Natural killer cell (primary cell): ENCODE results near the gene ABCC8. TPM values are rescaled to one million over a fixed set of nuclear protein-coding genes. Genes with fewer than 3 reads are reported as not detected.

ENCODE experiments used
- ATAC-seq, 3 donors: fragments of 150-1000 bp in 2 of 3; fragments of 200-7000 bp in 1 of 3; cut with Tn5 transposase; 1 replicate in 1 of 3; 2 replicates in 2 of 3; pipeline ENCODE4 v1.10.0; 2021; ENCODE audit warnings: mild to moderate bottlenecking in 2 of 3, moderate library complexity in 2 of 3
- DNase-seq, 2 donors: peaks; one replicate each; pipeline versions ENCODE4 v3.0.0 to v3.0.0-alpha.2; 2013 to 2021; ENCODE audit warnings: mixed read lengths in 1 of 2
- H3K27ac ChIP-seq: one replicate; pipeline ENCODE4 v1.5.1; 2013; ENCODE audit warnings: mild to moderate bottlenecking, low read length
- H3K27me3 ChIP-seq: one replicate; pipeline ENCODE4 v1.6.1; 2013; ENCODE audit warnings: low read length; ENCODE audit not compliant: control insufficient read depth, insufficient read depth
- H3K36me3 ChIP-seq: one replicate; pipeline ENCODE4 v1.6.1; 2013; ENCODE audit warnings: low read length; ENCODE audit not compliant: control insufficient read depth, insufficient read depth
- H3K4me1 ChIP-seq: one replicate; pipeline ENCODE4 v1.6.1; 2013; ENCODE audit warnings: low read length; ENCODE audit not compliant: control insufficient read depth, insufficient read depth
- H3K4me3 ChIP-seq: one replicate; pipeline ENCODE4 v1.5.1; 2013; ENCODE audit warnings: low read length
- H3K9me3 ChIP-seq: one replicate; pipeline ENCODE4 v1.6.1; 2013; ENCODE audit warnings: low read length; ENCODE audit not compliant: control insufficient read depth, insufficient read depth
- H3K27ac Mint-ChIP-seq, 2 donors: one replicate each; pipeline ENCODE4 v1.8.0; 2022; ENCODE audit warnings: mild to moderate bottlenecking in 2 of 2, mixed read lengths in 2 of 2, moderate library complexity in 1 of 2
- H3K27me3 Mint-ChIP-seq, 2 donors: one replicate each; pipeline ENCODE4 v1.8.0; 2022; ENCODE audit warnings: low read depth in 2 of 2, mixed read lengths in 2 of 2
- H3K36me3 Mint-ChIP-seq: one replicate; pipeline ENCODE4 v1.8.0; 2022; ENCODE audit warnings: mixed read lengths
- H3K4me1 Mint-ChIP-seq, 2 donors: one replicate each; pipeline ENCODE4 v1.8.0; 2022; ENCODE audit warnings: mixed read lengths in 2 of 2
- H3K4me3 Mint-ChIP-seq: one replicate; pipeline ENCODE4 v1.8.0; 2022; ENCODE audit warnings: mild to moderate bottlenecking, moderate library complexity, mixed read lengths
- H3K9me3 Mint-ChIP-seq, 2 donors: one replicate each; pipeline ENCODE4 v1.8.0; 2022; ENCODE audit warnings: mixed read lengths in 2 of 2
- WGBS: methylation state at CpG from one replicate; pipeline ENCODE4 v1.1.7; 2013; ENCODE audit warnings: missing lambda C conversion rate; ENCODE audit not compliant: insufficient coverage; 5-methylcytosine and 5-hydroxymethylcytosine counted together
- intact Hi-C: fragments of 100-400 bp; cut with micrococcal nuclease; formaldehyde crosslinking; loops from one replicate; pipeline ENCODE4 v1.14.2; 2022
- total RNA-seq, 4 donors: library from RNA; stranded (reverse); fragments of 120-200 nt in 1 of 4; gene quantifications; one replicate each; pipeline versions ENCODE4 v1.2.3 to v1.2.4, GENCODE V29; 2013 to 2022
- TF ChIP-seq, protein P1 (sequence below): fragments of 200-600 bp; IDR thresholded peaks from one replicate; pipeline ENCODE4 v1.8.0; 2022; ENCODE audit warnings: antibody characterized with exemption

Gene ABCC8
- total RNA-seq, 3 donors from 2014 or later (not counting 1 experiment from before 2014, with no cell fraction given) = not detected

DNA sequence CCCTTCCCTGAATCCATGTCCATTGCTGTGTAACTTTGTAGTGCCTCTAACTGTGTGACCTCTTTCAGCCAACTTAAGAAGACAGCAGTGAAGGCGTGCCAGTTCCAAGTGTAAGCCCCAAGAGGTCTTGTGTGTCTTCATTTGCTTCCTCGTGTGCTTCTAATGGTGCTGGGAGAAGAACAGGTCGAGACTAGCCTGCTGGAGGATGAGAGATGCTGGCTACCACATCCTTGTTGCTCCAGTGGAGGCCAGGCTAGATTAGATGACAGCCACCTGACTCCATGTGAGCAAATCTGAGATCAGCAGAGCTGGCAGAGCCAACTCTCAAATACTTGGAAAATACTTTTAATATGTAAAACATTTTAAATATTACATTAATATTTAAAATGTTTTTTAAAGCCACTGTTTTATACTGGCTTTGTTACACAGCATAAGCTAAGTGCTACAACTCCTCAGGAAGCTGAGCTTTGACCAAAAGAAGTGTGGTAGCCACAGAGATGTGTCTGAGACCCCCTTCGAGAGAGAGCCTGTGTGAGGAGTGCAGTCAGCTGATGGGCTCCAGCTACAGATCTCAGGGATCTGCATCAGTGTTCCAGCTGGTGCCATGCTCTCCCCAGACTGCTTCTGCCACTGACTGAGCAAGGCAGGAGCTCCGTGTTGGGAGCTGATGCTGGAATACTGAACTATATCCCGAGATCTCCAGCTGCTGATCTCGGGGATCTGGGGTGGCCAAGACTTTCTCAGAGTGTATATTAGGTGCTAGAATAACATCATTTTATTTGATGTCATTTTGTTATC lies 97.1 kb downstream of the ABCC8 start:
- DNase-seq = no peak
- H3K9me3 ChIP-seq = no peaks in the 10 kb centered on the region
- no peaks in the 10 kb centered on the region for H3K27me3 ChIP-seq
- Mint-ChIP-seq H3K4me3 (no peak overlapping the region), H3K4me1 (no peaks in the 10 kb centered on the region), H3K36me3 (no peaks in the 10 kb centered on the region), H3K27me3 (no peaks in the 10 kb centered on the region), H3K27ac (no peak overlapping the region), H3K9me3 (no peaks in the 10 kb centered on the region)
- no peak overlapping the region for H3K4me3 ChIP-seq
- H3K27ac ChIP-seq = no peak overlapping the region
- H3K4me1 ChIP-seq = no peaks in the 10 kb centered on the region
- no peaks in the 10 kb centered on the region for H3K36me3 ChIP-seq
- no peak for ATAC-seq
- intact Hi-C loops = no loop called here
- TF ChIP-seq, protein P1, sequence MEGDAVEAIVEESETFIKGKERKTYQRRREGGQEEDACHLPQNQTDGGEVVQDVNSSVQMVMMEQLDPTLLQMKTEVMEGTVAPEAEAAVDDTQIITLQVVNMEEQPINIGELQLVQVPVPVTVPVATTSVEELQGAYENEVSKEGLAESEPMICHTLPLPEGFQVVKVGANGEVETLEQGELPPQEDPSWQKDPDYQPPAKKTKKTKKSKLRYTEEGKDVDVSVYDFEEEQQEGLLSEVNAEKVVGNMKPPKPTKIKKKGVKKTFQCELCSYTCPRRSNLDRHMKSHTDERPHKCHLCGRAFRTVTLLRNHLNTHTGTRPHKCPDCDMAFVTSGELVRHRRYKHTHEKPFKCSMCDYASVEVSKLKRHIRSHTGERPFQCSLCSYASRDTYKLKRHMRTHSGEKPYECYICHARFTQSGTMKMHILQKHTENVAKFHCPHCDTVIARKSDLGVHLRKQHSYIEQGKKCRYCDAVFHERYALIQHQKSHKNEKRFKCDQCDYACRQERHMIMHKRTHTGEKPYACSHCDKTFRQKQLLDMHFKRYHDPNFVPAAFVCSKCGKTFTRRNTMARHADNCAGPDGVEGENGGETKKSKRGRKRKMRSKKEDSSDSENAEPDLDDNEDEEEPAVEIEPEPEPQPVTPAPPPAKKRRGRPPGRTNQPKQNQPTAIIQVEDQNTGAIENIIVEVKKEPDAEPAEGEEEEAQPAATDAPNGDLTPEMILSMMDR = no peak
- WGBS = 90% methylated on average over 7 of the region's 7 CpGs

DNA sequence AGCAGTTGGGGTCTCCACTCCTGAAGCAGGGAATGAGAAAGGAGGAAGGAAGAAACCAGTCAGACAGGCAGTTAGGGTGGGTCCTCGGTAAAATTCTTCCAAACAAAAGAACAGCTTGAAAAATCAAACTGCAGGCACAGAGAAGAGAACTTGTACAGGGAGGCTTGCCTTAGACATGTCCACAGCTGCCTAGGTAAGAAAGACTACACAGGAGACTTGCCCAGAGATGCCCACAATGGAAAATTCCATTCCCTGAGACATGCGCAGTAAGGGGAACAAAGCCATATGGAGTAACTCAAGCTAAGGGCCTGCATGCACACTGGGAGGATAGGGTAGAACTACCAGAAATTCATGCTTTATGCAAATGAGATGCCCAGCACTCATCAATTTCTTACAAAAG lies 98.0 kb downstream of the ABCC8 start:
- Mint-ChIP-seq H3K27me3 (no peaks in the 10 kb centered on the region), H3K36me3 (no peaks in the 10 kb centered on the region), H3K9me3 (no peaks in the 10 kb centered on the region), H3K27ac (no peak overlapping the region), H3K4me1 (no peaks in the 10 kb centered on the region), H3K4me3 (no peak overlapping the region)
- no peaks in the 10 kb centered on the region for H3K27me3 ChIP-seq
- DNase-seq = no peak
- TF ChIP-seq, protein P1 = no peak
- no peaks in the 10 kb centered on the region for H3K36me3 ChIP-seq
- no peaks in the 10 kb centered on the region for H3K4me1 ChIP-seq
- H3K4me3 ChIP-seq = no peak overlapping the region
- 86% methylated on average over 2 of the region's 2 CpGs for WGBS
- intact Hi-C loops = no loop called here
- no peak for ATAC-seq
- no peak overlapping the region for H3K27ac ChIP-seq
- peaks cover 3% of the 10 kb centered on the region for H3K9me3 ChIP-seq

DNA sequence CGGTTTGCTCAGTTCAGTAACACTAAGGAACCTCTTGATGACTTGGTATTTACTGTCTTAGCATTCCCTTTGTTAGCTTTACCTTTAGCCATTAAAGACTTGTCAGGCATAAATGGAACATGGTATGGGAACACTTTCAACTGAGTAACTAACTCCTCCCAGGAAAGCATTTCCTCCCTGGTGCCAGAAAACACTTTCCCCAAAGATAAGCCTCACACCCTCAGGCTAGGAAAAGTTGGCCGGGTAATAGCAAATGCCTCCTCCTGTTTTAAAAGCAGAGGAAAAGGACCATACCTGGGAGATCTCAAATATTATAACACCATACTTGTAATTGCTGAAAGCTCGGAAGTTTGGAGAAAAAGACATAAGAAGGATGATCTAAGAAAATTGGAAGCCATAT lies 100.2 kb downstream of the ABCC8 start:
- Histone ChIP-seq H3K27ac (no peak overlapping the region), H3K4me3 (no peak overlapping the region), H3K9me3 (peaks cover 25% of the 10 kb centered on the region), H3K27me3 (no peaks in the 10 kb centered on the region), H3K36me3 (peaks cover 8% of the 10 kb centered on the region), H3K4me1 (no peaks in the 10 kb centered on the region)
- Mint-ChIP-seq H3K9me3 (peaks cover 3 to 10% of the 10 kb centered on the region in 2 donors), H3K4me3 (no peak overlapping the region), H3K36me3 (peaks cover 14% of the 10 kb centered on the region), H3K27ac (no peak overlapping the region), H3K27me3 (no peaks in the 10 kb centered on the region), H3K4me1 (no peaks in the 10 kb centered on the region)
- no peak for ATAC-seq
- intact Hi-C loops = no loop called here
- no peak for DNase-seq
- TF ChIP-seq, protein P1 = no peak
- 89% methylated on average over 2 of the region's 3 CpGs for WGBS

DNA sequence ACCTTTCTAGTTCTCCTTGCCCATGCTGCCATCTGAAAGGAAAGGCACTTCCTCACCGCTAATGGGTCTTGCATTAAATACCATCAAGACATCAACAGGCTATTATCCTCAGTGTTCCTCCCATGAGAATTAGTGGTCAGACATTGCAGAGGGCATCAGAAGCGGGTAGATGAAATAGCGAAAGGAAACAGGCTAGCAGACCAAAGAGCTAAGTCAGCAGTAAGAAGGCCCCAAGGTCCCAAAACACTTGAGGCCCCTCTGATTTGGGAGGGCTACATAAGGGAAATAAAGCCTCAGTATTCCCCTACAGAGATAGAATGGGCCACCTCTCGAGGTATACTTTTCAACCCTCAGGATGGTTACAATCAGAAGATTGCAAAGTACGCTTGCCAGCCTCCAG lies 101.1 kb downstream of the ABCC8 start:
- H3K4me3 ChIP-seq = no peak overlapping the region
- H3K27ac Mint-ChIP-seq = no peak overlapping the region
- ATAC-seq (no peak), DNase-seq (no peak)
- H3K4me1 Mint-ChIP-seq = no peaks in the 10 kb centered on the region
- H3K27ac ChIP-seq = no peak overlapping the region
- peaks cover 33% of the 10 kb centered on the region for H3K9me3 ChIP-seq
- 84% methylated on average over 5 of the region's 5 CpGs for WGBS
- no peak overlapping the region for H3K4me3 Mint-ChIP-seq
- TF ChIP-seq, protein P1 = no peak
- intact Hi-C loops = no loop called here
- H3K4me1 ChIP-seq = no peaks in the 10 kb centered on the region
- H3K27me3 Mint-ChIP-seq = no peaks in the 10 kb centered on the region
- H3K36me3 Mint-ChIP-seq = peaks cover 24% of the 10 kb centered on the region
- H3K9me3 Mint-ChIP-seq = peaks cover 8 to 16% of the 10 kb centered on the region in 2 donors
- H3K27me3 ChIP-seq = no peaks in the 10 kb centered on the region
- H3K36me3 ChIP-seq = peaks cover 11% of the 10 kb centered on the region
